HCT116 (cell line): ENCODE measurements around the gene TCF12. TPM values are rescaled to one million over a fixed set of nuclear protein-coding genes. Genes with fewer than 3 reads are reported as not detected.

ENCODE experiments used
- ATAC-seq: fragments of 200-7000 bp; cut with Tn5 transposase; 2 replicates; pipeline ENCODE4 v1.9.1; 2020; ENCODE audit warnings: mild to moderate bottlenecking, moderate library complexity
- BruUV-seq: library from RNA; stranded (reverse); fragments of 400-500 nt; replicated peaks from 2 replicates; lab custom pipeline; 2021; lab: Mats Ljungman, UMichigan
- CTCF ChIA-PET: fragments of 300-600 bp; sonication (Branson Sonifier 250); formaldehyde crosslinking; loops from one replicate; lab custom pipeline; 2021; ENCODE audit warnings: antibody characterized with exemption; lab: Charles Lee
- POLR2A ChIA-PET: fragments of 300-600, 350-600 bp; sonication (Branson Sonifier 250); formaldehyde crosslinking; loops from one replicate; lab custom pipeline; 2021; ENCODE audit warnings: antibody characterized with exemption; lab: Charles Lee
- RAD21 ChIA-PET, 2 experiments: fragments of 300-600 bp; sonication (Branson Sonifier 250); formaldehyde crosslinking; loops; one replicate each; lab custom pipeline; 2023; ENCODE audit warnings: low total read pairs in 2 of 2; ENCODE audit not compliant: uncharacterized antibody in 2 of 2, unreplicated experiment in 2 of 2, low non-redundant PET in 1 of 2; lab: Charles Lee
- DNase-seq: peaks from one replicate; pipeline ENCODE4 v3.0.0-alpha.2; 2010; ENCODE audit warnings: low read depth, low spot score
- H2AFZ ChIP-seq: fragments of 200-600 bp; shearing (Covaris generic), sonication (generic); 2 replicates; pipeline ENCODE4 v1.6.1; 2017; ENCODE audit warnings: low read depth, mixed run types, mixed read lengths, antibody characterized with exemption, low read length; ENCODE audit not compliant: poor library complexity, severe bottlenecking
- H3K27ac ChIP-seq: 2 replicates; pipeline ENCODE4 v1.5.1; 2012; ENCODE audit warnings: low read depth, low read length
- H3K27me3 ChIP-seq: fragments of 200-600 bp; sonication (generic); 2 replicates; pipeline ENCODE4 v1.6.1; 2016; ENCODE audit warnings: mixed run types, low read length, mixed read lengths; ENCODE audit not compliant: insufficient read depth
- H3K36me3 ChIP-seq, 2 experiments: fragments of 200-500 bp in 1 of 2; fragments of 200-600 bp in 1 of 2; sonication (Bioruptor generic) in 1 of 2; sonication (generic) in 1 of 2; 2 replicates each; pipeline versions ENCODE4 v1.5.1 to v1.6.1; 2014 to 2016; ENCODE audit warnings: low read length in 2 of 2, inconsistent platforms in 1 of 2, mixed read lengths in 1 of 2, mixed run types in 1 of 2; ENCODE audit not compliant: insufficient read depth in 2 of 2, control insufficient read depth in 1 of 2
- H3K4me1 ChIP-seq, 2 experiments: fragments of 200-600 bp in 1 of 2; sonication (generic) in 1 of 2; 2 replicates each; pipeline versions ENCODE4 v1.5.1 to v1.6.1; 2012 to 2017; ENCODE audit warnings: low read length in 2 of 2, inconsistent platforms in 1 of 2, mild to moderate bottlenecking in 1 of 2, mixed read lengths in 1 of 2, mixed run types in 1 of 2, moderate library complexity in 1 of 2; ENCODE audit not compliant: insufficient read depth in 2 of 2, control insufficient read depth in 1 of 2
- H3K4me2 ChIP-seq: fragments of 200-600 bp; sonication (generic); 2 replicates; pipeline ENCODE4 v1.6.1; 2017; ENCODE audit warnings: mixed run types, low read length, mixed read lengths
- H3K4me3 ChIP-seq, 2 experiments: fragments of 200-600 bp in 1 of 2; sonication (generic) in 1 of 2; replicated peaks in 1 of 2; 2 replicates each; pipeline ENCODE4 v1.5.1; 2011 to 2016; ENCODE audit warnings: low read length in 2 of 2, control low read depth in 1 of 2, low read depth in 1 of 2, mild to moderate bottlenecking in 1 of 2, mixed read lengths in 1 of 2, mixed run types in 1 of 2
- H3K79me2 ChIP-seq: fragments of 200-600 bp; sonication (generic); 2 replicates; pipeline ENCODE4 v1.6.1; 2017; ENCODE audit warnings: mild to moderate bottlenecking, mixed run types, low read length, moderate library complexity, mixed read lengths; ENCODE audit not compliant: insufficient read depth
- H3K9ac ChIP-seq: fragments of 200-600 bp; sonication (generic); 2 replicates; pipeline ENCODE4 v1.6.1; 2016; ENCODE audit warnings: low read length, mixed read lengths
- H3K9me2 ChIP-seq: fragments of 200-600 bp; sonication (generic), shearing (Covaris generic); 2 replicates; pipeline ENCODE4 v1.6.1; 2017; ENCODE audit warnings: mixed run types, mild to moderate bottlenecking, moderate library complexity; ENCODE audit not compliant: insufficient read depth
- H3K9me3 ChIP-seq, 2 experiments: fragments of 200-500 bp in 1 of 2; fragments of 200-600 bp in 1 of 2; sonication (Bioruptor generic) in 1 of 2; sonication (generic) in 1 of 2; 2 replicates each; pipeline ENCODE4 v1.6.1; 2014 to 2017; ENCODE audit warnings: low read length in 2 of 2, mixed read lengths in 2 of 2, inconsistent platforms in 1 of 2, low read depth in 1 of 2, mild to moderate bottlenecking in 1 of 2, mixed run types in 1 of 2, moderate library complexity in 1 of 2; ENCODE audit not compliant: control insufficient read depth in 1 of 2, insufficient read depth in 1 of 2
- H4K20me1 ChIP-seq: fragments of 200-600 bp; sonication (generic), shearing (Covaris generic); 2 replicates; pipeline ENCODE4 v1.6.1; 2017; ENCODE audit warnings: mixed run types, mild to moderate bottlenecking, moderate library complexity; ENCODE audit not compliant: insufficient read depth
- ATF3 ChIP-seq: IDR thresholded peaks from 2 replicates; pipeline ENCODE4 v1.6.1; 2012
- CEBPB ChIP-seq: IDR thresholded peaks from 2 replicates; pipeline ENCODE4 v1.6.1; 2012; ENCODE audit warnings: low read depth
- EGR1 ChIP-seq: IDR thresholded peaks from 2 replicates; pipeline ENCODE4 v1.6.1; 2012; ENCODE audit warnings: low read depth
- ELF1 ChIP-seq: IDR thresholded peaks from 2 replicates; pipeline ENCODE4 v1.6.1; 2012; ENCODE audit warnings: low read depth, borderline replicate concordance
- EZH2 ChIP-seq: fragments of 200-600 bp; sonication (generic); IDR thresholded peaks from 2 replicates; pipeline ENCODE4 v1.6.1; 2017; ENCODE audit warnings: antibody characterized with exemption, mixed run types
- JUND ChIP-seq: IDR thresholded peaks from 2 replicates; pipeline ENCODE4 v1.6.1; 2012
- POLR2AphosphoS5 ChIP-seq: IDR thresholded peaks from 2 replicates; pipeline ENCODE4 v1.6.1; 2011; ENCODE audit warnings: mild to moderate bottlenecking, low read depth, low read length, moderate library complexity
- RAD21 ChIP-seq: IDR thresholded peaks from 2 replicates; pipeline ENCODE4 v1.6.1; 2012; ENCODE audit warnings: low read depth, mild to moderate bottlenecking
- SIN3A ChIP-seq: IDR thresholded peaks from 2 replicates; pipeline ENCODE4 v1.6.1; 2012; ENCODE audit warnings: low read depth
- SP1 ChIP-seq: IDR thresholded peaks from 2 replicates; pipeline ENCODE4 v1.6.1; 2012; ENCODE audit warnings: low read depth
- SRF ChIP-seq: IDR thresholded peaks from 2 replicates; pipeline ENCODE4 v1.6.1; 2012; ENCODE audit warnings: low read depth
- TCF7L2 ChIP-seq: IDR thresholded peaks from 2 replicates; pipeline ENCODE4 v1.7.0; 2011; ENCODE audit warnings: borderline replicate concordance, inconsistent platforms; ENCODE audit not compliant: insufficient read depth, insufficient read length; ENCODE audit errors: extremely low read depth
- ZBTB33 ChIP-seq: IDR thresholded peaks from 2 replicates; pipeline ENCODE4 v1.6.1; 2011; ENCODE audit warnings: mild to moderate bottlenecking, low read length, moderate library complexity; ENCODE audit not compliant: insufficient replicate concordance; ENCODE audit errors: extremely low read depth
- intact Hi-C: fragments of 100-400 bp; cut with micrococcal nuclease; formaldehyde crosslinking; loops from 2 replicates; pipeline ENCODE4 v1.10.0; 2022
- total RNA-seq: library from RNA; stranded (reverse); gene quantifications from one replicate; pipeline ENCODE4 v1.2.1, GENCODE V29; 2021; ENCODE audit not compliant: unreplicated experiment

The TCF12 gene
- total RNA-seq, 1 experiment from 2014 or later, result 71.6 TPM

- BruUV-seq, result no TSS peak
- H3K4me2 ChIP-seq, result no peak overlapping the region
- peaks cover 11 to 21% of the 10 kb centered on the region in 2 experiments for H3K4me1 ChIP-seq
- H4K20me1 ChIP-seq, result no peaks in the 10 kb centered on the region
- TF ChIP-seq ELF1, result no peak
- TF ChIP-seq EZH2, result no peak
- no peak for TF ChIP-seq TCF7L2
- no peak for TF ChIP-seq SIN3A
- TF ChIP-seq EGR1, result no peak
- TF ChIP-seq POLR2AphosphoS5, result no peak
- no peak for TF ChIP-seq CEBPB
- TF ChIP-seq ATF3, result no peak
- no peak for TF ChIP-seq RAD21
- TF ChIP-seq JUND, result no peak
- TF ChIP-seq ZBTB33, result no peak
- TF ChIP-seq SP1, result no peak
- no peak for TF ChIP-seq SRF
- H3K36me3 ChIP-seq, result no peaks in the 10 kb centered on the region
- H3K27ac ChIP-seq, result no peak overlapping the region
- ChIA-PET CTCF (no interaction called here), POLR2A (no interaction called here), RAD21 (no interaction called here)
- H2AFZ ChIP-seq, result no peak overlapping the region
- H3K4me3 ChIP-seq, result no peak overlapping the region
- no peaks in the 10 kb centered on the region for H3K9me3 ChIP-seq
- H3K27me3 ChIP-seq, result no peaks in the 10 kb centered on the region
- H3K79me2 ChIP-seq, result no peaks in the 10 kb centered on the region
- intact Hi-C loops, result no loop called here
- ATAC-seq (no peak), DNase-seq (no peak)
- H3K9me2 ChIP-seq, result no peaks in the 10 kb centered on the region
- no peak overlapping the region for H3K9ac ChIP-seq
These were observed 401.6 kb downstream of the TCF12 start for GRCh38 chr15:57319919-57320560.
